GM19452 (cell line): ENCODE results near the gene STXBP1.
"Not testable (repeated sequence)": the region's sequence is repeated elsewhere in the genome, so short reads cannot be mapped to it uniquely, and the experiment has no call there.

Source experiments
- ATAC-seq: cut with Tn5 transposase; IDR thresholded peaks from one replicate; pipeline ENCODE4 v1.9.1; 2021; ENCODE audit not compliant: unreplicated experiment

The STXBP1 gene

GRCh38 chr9:127613583-127613954 is 1.5 kb downstream of the STXBP1 start:
- ATAC-seq: no peak

- ATAC-seq: no peak
These were observed 2.9 kb downstream of the STXBP1 start for GRCh38 chr9:127614961-127615360.

- not testable (repeated sequence) for ATAC-seq
These were observed 9.4 kb downstream of the STXBP1 start for GRCh38 chr9:127621339-127621970.

GRCh38 chr9:127626752-127627493 is 14.8 kb downstream of the STXBP1 start:
- ATAC-seq: no peak

- ATAC-seq: no peak
These were observed 15.4 kb downstream of the STXBP1 start for GRCh38 chr9:127627494-127627855.

- ATAC-seq: no peak
These were observed 16.8 kb downstream of the STXBP1 start for GRCh38 chr9:127628758-127629467.

- no peak for ATAC-seq
These were observed 17.5 kb downstream of the STXBP1 start for GRCh38 chr9:127629468-127630081.

- no peak for ATAC-seq
These were observed 21.3 kb downstream of the STXBP1 start for GRCh38 chr9:127633216-127633862.

GRCh38 chr9:127634021-127634420 is 21.9 kb downstream of the STXBP1 start:
- no peak for ATAC-seq

GRCh38 chr9:127634698-127635097 is 22.6 kb downstream of the STXBP1 start:
- no peak for ATAC-seq

GRCh38 chr9:127635201-127635735 is 23.2 kb downstream of the STXBP1 start:
- ATAC-seq: no peak

GRCh38 chr9:127637322-127637847 is 25.3 kb downstream of the STXBP1 start:
- no peak for ATAC-seq

- no peak for ATAC-seq
These were observed 28.9 kb downstream of the STXBP1 start for GRCh38 chr9:127640908-127641545.

- ATAC-seq: no peak
These were observed 30.1 kb downstream of the STXBP1 start for GRCh38 chr9:127642082-127642740.

GRCh38 chr9:127644146-127644827 is 32.2 kb downstream of the STXBP1 start:
- ATAC-seq: no peak

GRCh38 chr9:127644943-127645342 is 32.9 kb downstream of the STXBP1 start:
- no peak for ATAC-seq

- no peak for ATAC-seq
These were observed 35.4 kb downstream of the STXBP1 start for GRCh38 chr9:127647451-127647850.

GRCh38 chr9:127650518-127650917 is 38.4 kb downstream of the STXBP1 start:
- ATAC-seq: no peak
